ENCODE results near the gene IL1R2. TPM values are rescaled to one million over a fixed set of nuclear protein-coding genes. Genes with fewer than 3 reads are reported as not detected.
A peak's percentile ranks its signal among the peaks of the same experiment; 100 is the strongest.

Gene IL1R2
- total RNA-seq, 2 experiments from 2014 or later, result 1.1 TPM; not detected in 1

DNA sequence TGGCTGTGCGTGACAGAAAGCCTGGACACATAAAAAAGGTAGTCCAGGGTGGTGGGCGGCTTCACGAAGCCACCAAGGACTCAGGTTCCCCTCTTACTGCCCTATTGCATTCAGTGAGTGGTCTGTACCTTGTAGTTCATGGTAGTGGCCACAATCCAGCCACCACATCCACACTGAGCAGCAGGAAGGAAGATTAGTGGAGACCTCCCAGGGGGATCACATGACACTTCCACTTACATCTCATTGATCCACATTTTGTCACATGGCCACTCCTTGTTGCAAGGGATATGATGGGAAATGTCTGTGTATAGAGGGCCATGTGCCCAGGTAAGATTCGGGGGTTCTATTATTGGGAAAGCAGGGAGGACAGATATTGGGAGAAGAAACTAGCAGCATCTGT is 13.7 kb downstream of the IL1R2 start:
- POLR2A ChIA-PET, result no interaction called here
- no peak for ATAC-seq

DNA sequence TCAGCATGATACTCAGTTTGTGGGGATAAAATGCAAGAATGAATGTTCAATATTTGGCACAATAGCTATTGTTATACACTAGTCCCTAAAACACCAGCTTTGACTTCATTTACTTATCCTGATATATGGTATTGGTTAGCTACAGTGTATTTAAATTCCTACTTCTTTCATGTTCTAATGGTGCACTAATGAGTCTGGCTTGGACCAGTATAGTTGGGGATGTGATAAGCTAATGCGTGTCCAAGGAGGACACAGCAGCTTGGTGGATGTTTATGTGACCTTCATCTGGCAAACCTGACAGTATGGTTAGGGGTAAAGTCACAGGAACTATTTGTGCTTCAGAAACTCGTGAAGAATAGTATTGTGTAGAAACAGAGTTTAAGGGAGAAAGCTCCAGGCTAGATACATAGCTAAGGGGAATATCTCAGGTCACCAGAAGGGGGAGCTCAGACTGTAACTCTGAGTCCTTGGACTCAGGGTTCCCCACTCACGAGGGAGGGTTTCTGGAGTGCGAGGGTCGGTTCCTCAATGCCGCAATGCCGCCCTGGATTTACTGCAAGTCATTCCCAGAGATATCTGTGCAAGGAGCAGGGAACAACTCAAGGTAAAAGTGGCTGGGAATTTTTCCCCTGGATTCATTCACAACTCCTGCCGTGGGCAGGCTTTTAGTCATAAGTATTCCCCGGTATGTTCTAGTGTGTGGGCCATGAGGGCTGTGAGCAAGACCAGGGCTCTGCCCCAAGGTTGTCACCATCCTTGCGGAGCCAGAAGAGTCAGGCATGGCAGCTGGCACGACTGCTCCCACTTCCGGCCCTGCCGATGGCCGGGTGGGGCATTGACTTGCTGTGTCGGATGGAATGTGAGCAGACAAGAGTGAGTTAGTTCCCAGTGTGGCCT is 14.5 kb downstream of the IL1R2 start:
- TF ChIP-seq, protein P1, sequence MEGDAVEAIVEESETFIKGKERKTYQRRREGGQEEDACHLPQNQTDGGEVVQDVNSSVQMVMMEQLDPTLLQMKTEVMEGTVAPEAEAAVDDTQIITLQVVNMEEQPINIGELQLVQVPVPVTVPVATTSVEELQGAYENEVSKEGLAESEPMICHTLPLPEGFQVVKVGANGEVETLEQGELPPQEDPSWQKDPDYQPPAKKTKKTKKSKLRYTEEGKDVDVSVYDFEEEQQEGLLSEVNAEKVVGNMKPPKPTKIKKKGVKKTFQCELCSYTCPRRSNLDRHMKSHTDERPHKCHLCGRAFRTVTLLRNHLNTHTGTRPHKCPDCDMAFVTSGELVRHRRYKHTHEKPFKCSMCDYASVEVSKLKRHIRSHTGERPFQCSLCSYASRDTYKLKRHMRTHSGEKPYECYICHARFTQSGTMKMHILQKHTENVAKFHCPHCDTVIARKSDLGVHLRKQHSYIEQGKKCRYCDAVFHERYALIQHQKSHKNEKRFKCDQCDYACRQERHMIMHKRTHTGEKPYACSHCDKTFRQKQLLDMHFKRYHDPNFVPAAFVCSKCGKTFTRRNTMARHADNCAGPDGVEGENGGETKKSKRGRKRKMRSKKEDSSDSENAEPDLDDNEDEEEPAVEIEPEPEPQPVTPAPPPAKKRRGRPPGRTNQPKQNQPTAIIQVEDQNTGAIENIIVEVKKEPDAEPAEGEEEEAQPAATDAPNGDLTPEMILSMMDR (IDR thresholded peaks at IDR 0.05), result peak; percentile 64
- Mint-ChIP-seq H3K4me3 (no peak overlapping the region), H3K36me3 (ENCODE audit: low read depth) (no peaks in the 10 kb centered on the region), H3K27ac (no peak overlapping the region), H3K27me3 (no peaks in the 10 kb centered on the region), H3K9me3 (no peaks in the 10 kb centered on the region), H3K4me1 (ENCODE audit: low read depth) (peaks cover 14% of the 10 kb centered on the region)
- intact Hi-C loops (cut with micrococcal nuclease), result no loop called here
- CTCF ChIA-PET, result interaction anchor here (0.6 to 14.8 kb wide), 33 partner anchors 8 to 587 kb away, joined by 3 to 222 read pairs (median 4); partner anchors contain the start of gene IL1R1
- DNase-seq, result peak; percentile 54
- POLR2A ChIA-PET, result interaction anchor here (0.6 to 1.5 kb wide), 3 partner anchors 14 to 228 kb away, joined by 3 to 4 read pairs (median 3); no protein-coding TSS in a partner anchor
- peak; percentile 65 for ATAC-seq

More for the DNA sequence above, 13.7 kb downstream of the IL1R2 start:
- Mint-ChIP-seq H3K27ac (no peak overlapping the region), H3K4me1 (ENCODE audit: low read depth) (peaks cover 14% of the 10 kb centered on the region), H3K36me3 (ENCODE audit: low read depth) (no peaks in the 10 kb centered on the region), H3K9me3 (no peaks in the 10 kb centered on the region), H3K4me3 (no peak overlapping the region), H3K27me3 (no peaks in the 10 kb centered on the region)
- no peak for DNase-seq
- CTCF ChIA-PET, result interaction anchor here (0.8 to 14.8 kb wide), 24 partner anchors 9 to 586 kb away, joined by 3 to 222 read pairs (median 5); no protein-coding TSS in a partner anchor
- intact Hi-C loops (cut with micrococcal nuclease), result no loop called here
- TF ChIP-seq, protein P1 (IDR thresholded peaks at IDR 0.05), result no peak

DNA sequence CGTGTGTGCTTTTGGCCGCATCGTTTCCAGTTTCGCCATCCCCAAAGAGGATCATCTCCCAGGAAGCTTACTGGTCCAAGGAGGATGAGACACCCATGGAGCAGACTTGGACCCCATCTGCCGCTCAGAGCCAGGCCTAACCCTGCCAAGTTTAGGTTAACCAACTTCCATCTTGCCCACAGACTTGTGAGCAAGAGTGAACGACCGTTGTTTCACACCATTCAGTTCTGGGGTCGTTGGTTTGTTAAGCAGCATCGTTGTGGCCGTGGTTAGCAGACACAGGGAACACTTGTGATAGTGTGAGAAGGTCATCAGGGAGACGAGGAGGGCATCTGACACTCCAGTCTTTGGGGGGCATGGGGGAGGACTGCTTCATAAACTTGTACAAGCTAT is 15.1 kb downstream of the IL1R2 start:
- H3K36me3 Mint-ChIP-seq (ENCODE audit: low read depth), result no peaks in the 10 kb centered on the region
- no peaks in the 10 kb centered on the region for H3K27me3 Mint-ChIP-seq
- H3K9me3 Mint-ChIP-seq, result no peaks in the 10 kb centered on the region
- H3K4me3 Mint-ChIP-seq, result no peak overlapping the region
- ChIA-PET POLR2A (interaction anchor here (1.0 to 1.5 kb wide), 2 partner anchors 13 to 61 kb away, joined by 3 to 4 read pairs; no protein-coding TSS in a partner anchor), CTCF (interaction anchor here (0.7 to 14.8 kb wide), 24 partner anchors 7 to 459 kb away, joined by 3 to 222 read pairs (median 5); partner anchors contain the start of gene IL1R1)
- intact Hi-C loops (cut with micrococcal nuclease), result no loop called here
- TF ChIP-seq, protein P1 (IDR thresholded peaks at IDR 0.05), result no peak
- no peak for ATAC-seq
- no peak overlapping the region for H3K27ac Mint-ChIP-seq
- H3K4me1 Mint-ChIP-seq (ENCODE audit: low read depth), result peaks cover 13% of the 10 kb centered on the region
- DNase-seq, result no peak

DNA sequence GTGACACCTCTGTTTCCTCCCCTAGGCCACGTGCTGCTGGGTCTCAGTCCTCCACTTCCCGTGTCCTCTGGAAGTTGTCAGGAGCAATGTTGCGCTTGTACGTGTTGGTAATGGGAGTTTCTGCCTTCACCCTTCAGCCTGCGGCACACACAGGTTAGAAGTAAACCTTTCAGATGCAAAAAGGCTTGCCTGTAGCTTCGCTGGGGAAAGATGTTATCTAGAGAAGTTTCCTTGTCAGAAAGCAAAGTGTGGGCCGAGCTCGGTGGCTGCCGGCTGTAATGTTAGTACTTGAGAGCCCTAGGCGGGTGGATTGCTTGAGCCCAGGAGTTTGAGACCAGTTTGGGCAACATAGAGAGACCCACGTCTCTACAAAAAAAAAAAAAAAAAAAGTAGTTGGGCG is 16.7 kb downstream of the IL1R2 start:
- H3K4me3 Mint-ChIP-seq, result no peak overlapping the region
- no peak for DNase-seq
- H3K27ac Mint-ChIP-seq, result no peak overlapping the region
- peaks cover under 1% of the 10 kb centered on the region for H3K36me3 Mint-ChIP-seq (ENCODE audit: low read depth)
- peaks cover under 1% of the 10 kb centered on the region for H3K9me3 Mint-ChIP-seq
- H3K4me1 Mint-ChIP-seq (ENCODE audit: low read depth), result peaks cover 21% of the 10 kb centered on the region
- no peak for ATAC-seq
- ChIA-PET CTCF (interaction anchor here (1.5 to 14.8 kb wide), 3 partner anchors 9 to 231 kb away, joined by 6 to 222 read pairs (median 44); no protein-coding TSS in a partner anchor), POLR2A (no interaction called here)
- no peaks in the 10 kb centered on the region for H3K27me3 Mint-ChIP-seq
- intact Hi-C loops (cut with micrococcal nuclease), result no loop called here
- TF ChIP-seq, protein P1 (IDR thresholded peaks at IDR 0.05), result no peak

DNA sequence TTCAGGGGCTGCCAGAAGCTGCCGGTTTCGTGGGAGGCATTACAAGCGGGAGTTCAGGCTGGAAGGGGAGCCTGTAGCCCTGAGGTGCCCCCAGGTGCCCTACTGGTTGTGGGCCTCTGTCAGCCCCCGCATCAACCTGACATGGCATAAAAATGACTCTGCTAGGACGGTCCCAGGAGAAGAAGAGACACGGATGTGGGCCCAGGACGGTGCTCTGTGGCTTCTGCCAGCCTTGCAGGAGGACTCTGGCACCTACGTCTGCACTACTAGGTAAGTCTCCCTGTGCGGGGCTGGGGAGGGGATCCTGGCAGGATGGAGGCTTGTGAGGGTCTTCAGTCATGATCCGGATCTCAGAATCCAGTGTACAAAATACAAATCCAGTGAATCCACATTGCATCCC is 17.8 kb downstream of the IL1R2 start:
- no peak for ATAC-seq
- Mint-ChIP-seq H3K27ac (no peak overlapping the region), H3K36me3 (ENCODE audit: low read depth) (peaks cover 5% of the 10 kb centered on the region), H3K27me3 (no peaks in the 10 kb centered on the region), H3K4me3 (no peak overlapping the region), H3K9me3 (peaks cover 6% of the 10 kb centered on the region), H3K4me1 (ENCODE audit: low read depth) (peaks cover 30% of the 10 kb centered on the region)
- intact Hi-C loops (cut with micrococcal nuclease), result no loop called here
- DNase-seq, result no peak
- TF ChIP-seq, protein P1 (IDR thresholded peaks at IDR 0.05), result no peak
- CTCF ChIA-PET, result interaction anchor here (5.0 to 14.8 kb wide), 2 partner anchors 11 to 230 kb away, joined by 44 to 222 read pairs; no protein-coding TSS in a partner anchor
- POLR2A ChIA-PET, result no interaction called here
